Osteocyte (in vitro differentiated cells): ENCODE measurements around the gene GPATCH2. TPM values are rescaled to one million over a fixed set of nuclear protein-coding genes. Genes with fewer than 3 reads are reported as not detected.

ENCODE experiments used
- DNase-seq: peaks from one replicate; pipeline ENCODE4 v3.0.0; 2021; ENCODE audit warnings: mixed read lengths; ENCODE audit not compliant: unreplicated experiment; ENCODE audit errors: extremely low spot score
- H3K27ac Mint-ChIP-seq: one replicate; pipeline ENCODE4 v1.8.0; 2021; ENCODE audit warnings: mild to moderate bottlenecking, mixed read lengths; ENCODE audit not compliant: unreplicated experiment
- H3K27me3 Mint-ChIP-seq: one replicate; pipeline ENCODE4 v1.8.0; 2021; ENCODE audit warnings: mixed read lengths; ENCODE audit not compliant: unreplicated experiment
- H3K36me3 Mint-ChIP-seq: one replicate; pipeline ENCODE4 v1.8.0; 2021; ENCODE audit warnings: mixed read lengths; ENCODE audit not compliant: unreplicated experiment
- H3K4me1 Mint-ChIP-seq: one replicate; pipeline ENCODE4 v1.8.0; 2021; ENCODE audit warnings: mixed read lengths; ENCODE audit not compliant: unreplicated experiment
- H3K4me3 Mint-ChIP-seq: one replicate; pipeline ENCODE4 v1.8.0; 2021; ENCODE audit warnings: mild to moderate bottlenecking, moderate library complexity, mixed read lengths; ENCODE audit not compliant: unreplicated experiment
- H3K9me3 Mint-ChIP-seq: one replicate; pipeline ENCODE4 v1.8.0; 2021; ENCODE audit warnings: mixed read lengths; ENCODE audit not compliant: unreplicated experiment
- total RNA-seq: library from RNA; stranded (reverse); gene quantifications from 2 replicates; pipeline ENCODE4 v1.2.1, GENCODE V29; 2021
- TF ChIP-seq, protein P1 (sequence below): fragments of 200-600 bp; sonication (generic); IDR thresholded peaks from 2 replicates; pipeline ENCODE4 v1.5.0; 2021; ENCODE audit warnings: antibody characterized with exemption, mild to moderate bottlenecking, moderate library complexity

GPATCH2 gene
- total RNA-seq, 1 donor from 2014 or later = 14.9 TPM

DNA sequence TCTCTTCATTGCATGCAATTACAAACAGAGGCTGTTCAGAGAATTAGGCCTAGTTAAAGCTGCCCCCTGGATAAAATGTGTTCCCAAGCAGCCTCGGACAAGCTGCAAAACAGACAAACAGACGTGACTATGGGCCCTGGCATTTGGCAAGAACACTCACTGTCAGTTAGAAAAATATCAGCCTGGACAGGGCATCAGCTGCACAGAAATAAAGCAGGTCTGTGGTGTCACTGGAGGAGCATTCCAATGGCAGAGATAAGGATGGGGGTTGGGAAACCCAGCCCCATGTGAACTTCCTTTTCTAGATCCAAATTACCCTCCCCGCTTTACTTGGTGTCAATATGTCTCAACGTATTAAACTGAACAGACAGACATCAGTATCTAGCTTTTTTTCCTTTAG is 177.1 kb downstream of the GPATCH2 start:
- Mint-ChIP-seq H3K4me3 (no peak overlapping the region), H3K36me3 (peaks cover 8% of the 10 kb centered on the region), H3K27ac (no peak overlapping the region), H3K27me3 (no peaks in the 10 kb centered on the region), H3K9me3 (no peaks in the 10 kb centered on the region), H3K4me1 (no peaks in the 10 kb centered on the region)
- TF ChIP-seq, protein P1, sequence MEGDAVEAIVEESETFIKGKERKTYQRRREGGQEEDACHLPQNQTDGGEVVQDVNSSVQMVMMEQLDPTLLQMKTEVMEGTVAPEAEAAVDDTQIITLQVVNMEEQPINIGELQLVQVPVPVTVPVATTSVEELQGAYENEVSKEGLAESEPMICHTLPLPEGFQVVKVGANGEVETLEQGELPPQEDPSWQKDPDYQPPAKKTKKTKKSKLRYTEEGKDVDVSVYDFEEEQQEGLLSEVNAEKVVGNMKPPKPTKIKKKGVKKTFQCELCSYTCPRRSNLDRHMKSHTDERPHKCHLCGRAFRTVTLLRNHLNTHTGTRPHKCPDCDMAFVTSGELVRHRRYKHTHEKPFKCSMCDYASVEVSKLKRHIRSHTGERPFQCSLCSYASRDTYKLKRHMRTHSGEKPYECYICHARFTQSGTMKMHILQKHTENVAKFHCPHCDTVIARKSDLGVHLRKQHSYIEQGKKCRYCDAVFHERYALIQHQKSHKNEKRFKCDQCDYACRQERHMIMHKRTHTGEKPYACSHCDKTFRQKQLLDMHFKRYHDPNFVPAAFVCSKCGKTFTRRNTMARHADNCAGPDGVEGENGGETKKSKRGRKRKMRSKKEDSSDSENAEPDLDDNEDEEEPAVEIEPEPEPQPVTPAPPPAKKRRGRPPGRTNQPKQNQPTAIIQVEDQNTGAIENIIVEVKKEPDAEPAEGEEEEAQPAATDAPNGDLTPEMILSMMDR = no peak
- no peak for DNase-seq

DNA sequence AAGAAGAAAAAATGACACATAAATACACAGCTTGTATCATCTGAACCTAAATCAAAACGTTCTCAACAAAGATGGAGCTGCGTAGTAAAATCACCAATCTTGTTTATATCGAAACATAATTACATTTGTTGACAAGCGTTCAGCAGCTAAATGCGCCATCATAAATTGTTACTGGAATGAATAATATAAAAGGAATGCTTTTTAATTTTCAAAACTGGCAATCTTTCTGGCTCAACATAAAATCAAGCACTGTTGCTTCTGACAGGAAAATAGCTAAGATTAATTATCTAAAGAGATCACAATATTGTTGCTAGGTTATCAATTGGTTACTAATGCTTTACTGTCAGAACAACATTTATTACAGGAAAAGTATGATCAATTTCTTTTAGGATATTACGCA is 181.5 kb downstream of the GPATCH2 start:
- no peak overlapping the region for H3K27ac Mint-ChIP-seq
- no peaks in the 10 kb centered on the region for H3K4me1 Mint-ChIP-seq
- H3K27me3 Mint-ChIP-seq = no peaks in the 10 kb centered on the region
- H3K4me3 Mint-ChIP-seq = no peak overlapping the region
- H3K36me3 Mint-ChIP-seq = peaks cover 12% of the 10 kb centered on the region
- no peaks in the 10 kb centered on the region for H3K9me3 Mint-ChIP-seq
- TF ChIP-seq, protein P1 = no peak
- no peak for DNase-seq

DNA sequence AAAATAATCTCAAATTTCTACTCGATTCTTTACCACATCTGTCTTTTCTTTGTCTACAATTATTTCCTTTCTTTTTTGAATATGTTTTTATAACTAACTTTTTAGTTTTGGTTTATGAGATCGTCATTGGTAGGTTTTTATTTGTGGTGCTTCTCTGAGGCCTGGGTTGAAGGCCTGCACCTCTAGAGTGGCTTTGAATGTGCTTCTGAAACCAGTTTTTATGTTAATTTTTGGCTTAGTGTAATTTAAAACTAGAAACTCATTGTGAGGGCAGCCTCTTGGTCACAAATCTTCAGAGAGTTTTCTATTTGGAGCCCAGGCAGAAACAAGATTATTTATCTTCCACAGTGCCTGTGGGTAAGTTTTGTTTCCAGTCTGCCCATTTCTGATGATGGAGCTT is 187.0 kb downstream of the GPATCH2 start:
- no peak for DNase-seq
- no peaks in the 10 kb centered on the region for H3K4me1 Mint-ChIP-seq
- H3K9me3 Mint-ChIP-seq = peaks cover 16% of the 10 kb centered on the region
- no peak overlapping the region for H3K27ac Mint-ChIP-seq
- H3K27me3 Mint-ChIP-seq = no peaks in the 10 kb centered on the region
- peaks cover 24% of the 10 kb centered on the region for H3K36me3 Mint-ChIP-seq
- TF ChIP-seq, protein P1 = no peak
- no peak overlapping the region for H3K4me3 Mint-ChIP-seq

DNA sequence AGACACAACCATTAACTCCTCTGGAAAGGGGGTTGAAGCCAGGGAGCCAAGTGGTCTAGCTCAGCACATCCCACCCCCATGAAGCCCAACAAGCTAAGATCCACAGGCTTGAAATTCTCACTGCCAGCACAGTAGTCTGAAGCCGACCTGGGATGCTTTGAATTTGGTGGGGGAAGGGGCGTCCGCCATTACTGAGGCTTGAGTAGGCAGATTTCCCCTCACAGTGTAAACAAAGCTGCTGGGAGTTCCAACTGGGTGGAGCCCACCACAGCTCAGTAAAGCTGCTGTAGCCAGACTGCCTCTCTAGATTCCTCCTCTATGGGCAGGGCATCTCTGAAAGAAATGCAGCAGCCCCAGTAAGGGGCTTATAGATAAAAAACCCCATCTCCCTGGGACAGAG is 193.5 kb downstream of the GPATCH2 start:
- peaks cover 33% of the 10 kb centered on the region for H3K36me3 Mint-ChIP-seq
- no peaks in the 10 kb centered on the region for H3K27me3 Mint-ChIP-seq
- TF ChIP-seq, protein P1 = no peak
- no peaks in the 10 kb centered on the region for H3K4me1 Mint-ChIP-seq
- H3K9me3 Mint-ChIP-seq = peaks cover 22% of the 10 kb centered on the region
- H3K27ac Mint-ChIP-seq = no peak overlapping the region
- H3K4me3 Mint-ChIP-seq = no peak overlapping the region
- DNase-seq = no peak

DNA sequence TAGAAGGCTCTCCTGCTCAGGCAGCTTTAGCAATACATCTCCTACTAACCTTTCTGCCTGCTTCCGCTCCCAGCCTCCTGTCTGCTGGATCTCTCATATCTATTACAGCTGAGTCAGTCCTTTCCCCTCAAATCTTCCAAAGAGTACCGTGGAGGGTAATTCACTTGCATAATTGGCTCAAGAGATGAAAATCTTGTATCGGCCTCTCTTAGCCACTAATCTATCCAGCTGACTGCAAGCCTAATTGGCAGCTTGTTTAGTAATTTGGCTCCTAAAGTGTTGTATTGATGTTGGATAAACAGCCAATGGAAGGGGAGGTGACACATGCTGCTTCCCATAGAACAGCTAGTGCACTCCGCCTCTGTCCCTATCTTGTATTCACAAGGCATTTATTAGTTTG is 195.7 kb downstream of the GPATCH2 start:
- no peak for DNase-seq
- TF ChIP-seq, protein P1 = no peak
- peaks cover 36% of the 10 kb centered on the region for H3K36me3 Mint-ChIP-seq
- peaks cover 14% of the 10 kb centered on the region for H3K9me3 Mint-ChIP-seq
- H3K4me3 Mint-ChIP-seq = no peak overlapping the region
- no peaks in the 10 kb centered on the region for H3K27me3 Mint-ChIP-seq
- no peaks in the 10 kb centered on the region for H3K4me1 Mint-ChIP-seq
- H3K27ac Mint-ChIP-seq = no peak overlapping the region
